ENCODE measurements around the gene PIH1D2.

DNA sequence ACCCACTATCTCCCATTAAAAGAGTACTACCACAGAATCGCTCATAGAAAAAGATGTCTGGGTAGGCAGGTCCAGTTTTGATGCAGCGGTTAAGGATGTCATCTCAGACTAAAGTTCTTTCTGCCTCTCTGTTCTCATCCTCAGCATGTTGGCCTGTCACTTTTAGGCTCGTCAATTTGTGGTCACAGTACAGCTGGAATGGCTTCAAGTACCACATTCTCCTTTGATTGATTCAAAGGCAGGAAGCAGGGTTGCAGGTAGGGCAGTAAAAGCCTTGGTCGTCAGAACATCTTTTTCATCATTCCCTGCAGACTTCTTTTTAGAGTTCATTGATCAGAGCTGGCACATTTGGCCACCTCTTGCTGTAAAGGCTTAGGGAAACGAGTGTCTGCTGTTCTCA lies 41.6 kb upstream of the PIH1D2 start:
- TF ChIP-seq, protein P1, sequence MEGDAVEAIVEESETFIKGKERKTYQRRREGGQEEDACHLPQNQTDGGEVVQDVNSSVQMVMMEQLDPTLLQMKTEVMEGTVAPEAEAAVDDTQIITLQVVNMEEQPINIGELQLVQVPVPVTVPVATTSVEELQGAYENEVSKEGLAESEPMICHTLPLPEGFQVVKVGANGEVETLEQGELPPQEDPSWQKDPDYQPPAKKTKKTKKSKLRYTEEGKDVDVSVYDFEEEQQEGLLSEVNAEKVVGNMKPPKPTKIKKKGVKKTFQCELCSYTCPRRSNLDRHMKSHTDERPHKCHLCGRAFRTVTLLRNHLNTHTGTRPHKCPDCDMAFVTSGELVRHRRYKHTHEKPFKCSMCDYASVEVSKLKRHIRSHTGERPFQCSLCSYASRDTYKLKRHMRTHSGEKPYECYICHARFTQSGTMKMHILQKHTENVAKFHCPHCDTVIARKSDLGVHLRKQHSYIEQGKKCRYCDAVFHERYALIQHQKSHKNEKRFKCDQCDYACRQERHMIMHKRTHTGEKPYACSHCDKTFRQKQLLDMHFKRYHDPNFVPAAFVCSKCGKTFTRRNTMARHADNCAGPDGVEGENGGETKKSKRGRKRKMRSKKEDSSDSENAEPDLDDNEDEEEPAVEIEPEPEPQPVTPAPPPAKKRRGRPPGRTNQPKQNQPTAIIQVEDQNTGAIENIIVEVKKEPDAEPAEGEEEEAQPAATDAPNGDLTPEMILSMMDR (IDR thresholded peaks at IDR 0.05; ENCODE audit: insufficient read depth, low read length, poor library complexity, severe bottlenecking), result no peak
- TF ChIP-seq EZH2phosphoT487 (conservative IDR thresholded peaks at IDR 0.05; ENCODE audit: low read length), result no peak
